Muscle of back (tissue), 11 donors: ENCODE results near the gene ADCYAP1. TPM values are rescaled to one million over a fixed set of nuclear protein-coding genes. Genes with fewer than 3 reads are reported as not detected.

Source experiments
- DNase-seq, 3 donors: peaks; one replicate each; pipeline versions ENCODE4 v3.0.0 to v3.0.0-alpha.2; 2013
- polyA plus RNA-seq, 10 donors: library from polyadenylated mRNA; unstranded; fragments of 120-200 nt; gene quantifications; one replicate each; pipeline ENCODE4 v1.2.1, GENCODE V29; 2013; ENCODE audit not compliant: insufficient read length in 10 of 10

ADCYAP1 gene
- polyA plus RNA-seq, 10 donors, result 0.22 to 0.88 (median 0.47) TPM

- peak in 1 of 3 donors; percentile 22 for DNase-seq
Observed at GRCh38 chr18:908758-909724, 4.4 kb downstream of the ADCYAP1 start.

GRCh38 chr18:910247-910646 lies 5.6 kb downstream of the ADCYAP1 start:
- no peak for DNase-seq

GRCh38 chr18:911025-911424 lies 6.4 kb downstream of the ADCYAP1 start:
- DNase-seq, result no peak

GRCh38 chr18:911486-911885 lies 6.8 kb downstream of the ADCYAP1 start:
- no peak for DNase-seq

GRCh38 chr18:916562-916961 lies 11.9 kb downstream of the ADCYAP1 start:
- no peak for DNase-seq

GRCh38 chr18:919078-919477 lies 14.4 kb downstream of the ADCYAP1 start:
- no peak for DNase-seq

GRCh38 chr18:923144-923866 lies 18.6 kb downstream of the ADCYAP1 start:
- DNase-seq, result no peak

GRCh38 chr18:924987-925386 lies 20.3 kb downstream of the ADCYAP1 start:
- no peak for DNase-seq

GRCh38 chr18:926946-927345 lies 22.3 kb downstream of the ADCYAP1 start:
- no peak for DNase-seq

- DNase-seq, result no peak
Observed at GRCh38 chr18:933082-933481, 28.4 kb downstream of the ADCYAP1 start.

GRCh38 chr18:934518-935133 lies 30.0 kb downstream of the ADCYAP1 start:
- DNase-seq, result no peak

GRCh38 chr18:936941-937340 lies 32.3 kb downstream of the ADCYAP1 start:
- DNase-seq, result no peak

GRCh38 chr18:939166-939565 lies 34.5 kb downstream of the ADCYAP1 start:
- DNase-seq, result no peak

- no peak for DNase-seq
Observed at GRCh38 chr18:939958-940357, 35.3 kb downstream of the ADCYAP1 start.

- no peak for DNase-seq
Observed at GRCh38 chr18:941331-941730, 36.7 kb downstream of the ADCYAP1 start.

- peak in 1 of 3 donors; percentile 34 for DNase-seq
Observed at GRCh38 chr18:944440-944839, 39.8 kb downstream of the ADCYAP1 start.

GRCh38 chr18:949724-950631 lies 45.3 kb downstream of the ADCYAP1 start:
- DNase-seq, result no peak

GRCh38 chr18:950882-951495 lies 46.3 kb downstream of the ADCYAP1 start:
- DNase-seq, result no peak

- DNase-seq, result no peak
Observed at GRCh38 chr18:955384-956066, 50.9 kb downstream of the ADCYAP1 start.

- DNase-seq, result no peak
Observed at GRCh38 chr18:957829-958228, 53.2 kb downstream of the ADCYAP1 start.
